Chondrocyte (in vitro differentiated cells): ENCODE measurements around the gene MAGEF1. TPM values are rescaled to one million over a fixed set of nuclear protein-coding genes. Genes with fewer than 3 reads are reported as not detected.
"Not testable (repeated sequence)": the region's sequence is repeated elsewhere in the genome, so short reads cannot be mapped to it uniquely, and the experiment has no call there.

Source experiments
- DNase-seq: peaks from one replicate; pipeline ENCODE4 v3.0.0; 2021; ENCODE audit warnings: mixed read lengths, low spot score
- H3K27ac Mint-ChIP-seq: one replicate; pipeline ENCODE4 v1.8.0; 2021; ENCODE audit warnings: mild to moderate bottlenecking, moderate library complexity, mixed read lengths; ENCODE audit not compliant: unreplicated experiment
- H3K27me3 Mint-ChIP-seq: 2 replicates; pipeline ENCODE4 v1.8.0; 2021; ENCODE audit warnings: low read depth, mixed read lengths
- H3K36me3 Mint-ChIP-seq: 2 replicates; pipeline ENCODE4 v1.8.0; 2021; ENCODE audit warnings: low read depth, mixed read lengths
- H3K4me1 Mint-ChIP-seq: 2 replicates; pipeline ENCODE4 v1.8.0; 2021; ENCODE audit warnings: low read depth, mild to moderate bottlenecking, mixed read lengths
- H3K4me3 Mint-ChIP-seq: one replicate; pipeline ENCODE4 v1.8.0; 2021; ENCODE audit warnings: mild to moderate bottlenecking, moderate library complexity, mixed read lengths; ENCODE audit not compliant: unreplicated experiment
- H3K9me3 Mint-ChIP-seq: 2 replicates; pipeline ENCODE4 v1.8.0; 2021; ENCODE audit warnings: low read depth, mixed read lengths
- CTCF ChIP-seq: fragments of 200-600 bp; sonication (generic); IDR thresholded peaks from 2 replicates; pipeline ENCODE4 v1.5.0; 2021; ENCODE audit warnings: antibody characterized with exemption, mild to moderate bottlenecking, moderate library complexity
- total RNA-seq: library from RNA; stranded (reverse); gene quantifications from 3 replicates; pipeline ENCODE4 v1.2.1, GENCODE V29; 2021

Gene MAGEF1
- total RNA-seq, 1 donor from 2014 or later, result 37.8 TPM

- Mint-ChIP-seq H3K4me3 (no peak overlapping the region), H3K36me3 (peaks cover 3% of the 10 kb centered on the region), H3K27ac (no peak overlapping the region), H3K9me3 (no peaks in the 10 kb centered on the region), H3K4me1 (peaks cover 5% of the 10 kb centered on the region), H3K27me3 (peaks cover 6% of the 10 kb centered on the region)
- no peak for DNase-seq
- TF ChIP-seq CTCF, result no peak
Observed at GRCh38 chr3:184731786-184732537, 20.1 kb upstream of the MAGEF1 start.

GRCh38 chr3:184730924-184731323, 19.1 kb upstream of the MAGEF1 start:
- Mint-ChIP-seq H3K4me1 (peaks cover 5% of the 10 kb centered on the region), H3K27me3 (peaks cover 6% of the 10 kb centered on the region), H3K36me3 (peaks cover 3% of the 10 kb centered on the region), H3K4me3 (no peak overlapping the region), H3K27ac (no peak overlapping the region), H3K9me3 (no peaks in the 10 kb centered on the region)
- no peak for TF ChIP-seq CTCF
- no peak for DNase-seq

- not testable (repeated sequence) for H3K27ac Mint-ChIP-seq, H3K4me1 Mint-ChIP-seq, DNase-seq, H3K27me3 Mint-ChIP-seq, H3K36me3 Mint-ChIP-seq, H3K4me3 Mint-ChIP-seq, H3K9me3 Mint-ChIP-seq
Observed at GRCh38 chr3:184729154-184729553, 17.3 kb upstream of the MAGEF1 start.

DNA sequence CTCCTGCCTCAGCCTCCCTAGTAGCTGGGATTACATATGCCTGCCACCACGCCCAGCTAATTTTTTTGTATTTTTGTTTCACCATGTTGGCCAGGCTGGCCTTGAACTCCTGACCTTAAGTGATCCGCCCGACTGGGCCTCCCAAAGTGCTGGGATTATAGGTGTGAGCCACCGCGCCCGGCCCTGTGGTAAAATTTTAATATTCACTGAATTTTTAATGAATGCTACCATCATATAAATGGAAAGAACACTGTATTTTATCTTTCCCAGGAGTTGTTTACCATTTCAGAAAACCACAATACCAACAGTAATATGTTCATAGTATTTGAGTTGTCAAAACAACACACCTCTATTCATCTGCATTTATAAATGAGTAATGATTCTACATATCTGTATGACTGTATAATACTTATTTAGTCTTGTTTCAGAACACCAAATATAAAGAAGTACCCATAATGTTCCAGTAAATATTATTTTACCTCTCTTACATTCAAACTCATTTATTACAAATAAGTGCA, 16.2 kb upstream of the MAGEF1 start:
- H3K4me3 Mint-ChIP-seq, result no peak overlapping the region

DNA sequence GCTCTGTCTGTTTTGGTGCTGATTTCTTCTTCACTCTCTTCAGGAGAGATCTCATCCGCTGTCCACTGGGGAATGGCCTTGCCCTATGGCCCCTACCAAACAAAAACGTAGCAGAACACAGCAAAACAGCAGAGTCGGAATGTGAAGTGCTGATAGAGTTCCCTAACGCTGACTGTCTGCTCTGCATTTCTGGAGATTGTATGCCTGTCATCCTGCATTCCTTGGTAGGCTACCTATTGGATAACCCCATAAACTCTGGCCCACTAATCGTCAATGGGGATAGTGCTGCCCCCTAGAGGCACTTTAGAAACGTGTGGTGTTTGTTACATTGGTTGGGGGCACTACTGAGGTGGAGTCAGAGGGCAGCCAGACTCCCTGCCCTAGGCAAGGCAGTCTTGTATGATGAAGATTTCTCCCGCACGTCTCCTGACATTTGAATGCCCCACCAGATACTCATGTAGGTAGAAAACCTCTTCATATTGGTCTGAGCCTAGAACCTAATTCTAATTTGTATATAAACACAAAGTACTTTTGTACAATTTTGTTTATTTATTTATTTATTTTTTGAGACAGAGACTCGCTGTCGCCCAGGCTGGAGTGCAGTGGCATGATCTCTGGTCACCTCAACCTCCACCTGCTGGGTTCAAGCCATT, 15.6 kb upstream of the MAGEF1 start:
- no peak for DNase-seq
- Mint-ChIP-seq H3K27ac (no peak overlapping the region), H3K27me3 (peaks cover 4% of the 10 kb centered on the region), H3K9me3 (no peaks in the 10 kb centered on the region), H3K36me3 (peaks cover 2% of the 10 kb centered on the region), H3K4me1 (peaks cover 5% of the 10 kb centered on the region), H3K4me3 (no peak overlapping the region)
- peak; percentile 93 for TF ChIP-seq CTCF

More for the DNA sequence above, 16.2 kb upstream of the MAGEF1 start:
- Mint-ChIP-seq H3K36me3 (peaks cover 3% of the 10 kb centered on the region), H3K27me3 (peaks cover 4% of the 10 kb centered on the region), H3K9me3 (no peaks in the 10 kb centered on the region), H3K27ac (no peak overlapping the region), H3K4me1 (peaks cover 5% of the 10 kb centered on the region)
- no peak for TF ChIP-seq CTCF
- no peak for DNase-seq
